Stimulated activated CD4-positive, alpha-beta T cell treated with anti-CD3 and anti-CD28 coated beads, Interleukin-4, amount 100 ng/mL, for 4 hours (primary cell): ENCODE data around the gene MRPS34.
"Not testable (repeated sequence)": the region's sequence is repeated elsewhere in the genome, so short reads cannot be mapped to it uniquely, and the experiment has no call there.

Source experiments
- DNase-seq, 2 experiments: peaks; one replicate each; pipeline ENCODE4 v3.0.0-alpha.2; 2020

The MRPS34 gene

GRCh38 chr16:1772908-1773702 lies at the start of gene MRPS34:
Gene MRPS34, minus strand, starts transcription at chr16:1773134. Its CDS starts 15 bp downstream, at chr16:1773119.
- DNase-seq, result peak; percentile 68 to 78

GRCh38 chr16:1821861-1822611 lies 49.1 kb upstream of the MRPS34 start:
- DNase-seq, result no peak

- DNase-seq, result no peak
Measured at GRCh38 chr16:1820946-1821290, 48.0 kb upstream of the MRPS34 start.

GRCh38 chr16:1820096-1820945 lies 47.4 kb upstream of the MRPS34 start:
- no peak for DNase-seq

GRCh38 chr16:1819611-1820010 lies 46.7 kb upstream of the MRPS34 start:
- no peak for DNase-seq

GRCh38 chr16:1818873-1819525 lies 46.1 kb upstream of the MRPS34 start:
- DNase-seq, result no peak

GRCh38 chr16:1818204-1818872 lies 45.4 kb upstream of the MRPS34 start:
- DNase-seq, result no peak

- DNase-seq, result no peak
Measured at GRCh38 chr16:1817716-1818115, 44.8 kb upstream of the MRPS34 start.

- DNase-seq, result no peak
Measured at GRCh38 chr16:1817276-1817589, 44.3 kb upstream of the MRPS34 start.

- no peak for DNase-seq
Measured at GRCh38 chr16:1816396-1817275, 43.7 kb upstream of the MRPS34 start.

- no peak for DNase-seq
Measured at GRCh38 chr16:1815461-1815860, 42.5 kb upstream of the MRPS34 start.

GRCh38 chr16:1812732-1813163 lies 39.8 kb upstream of the MRPS34 start:
- DNase-seq, result peak; percentile 47 to 56

- no peak for DNase-seq
Measured at GRCh38 chr16:1810536-1810935, 37.6 kb upstream of the MRPS34 start.

GRCh38 chr16:1810106-1810505 lies 37.2 kb upstream of the MRPS34 start:
- DNase-seq, result no peak

- DNase-seq, result no peak
Measured at GRCh38 chr16:1809281-1809801, 36.4 kb upstream of the MRPS34 start.

- no peak for DNase-seq
Measured at GRCh38 chr16:1808691-1809090, 35.8 kb upstream of the MRPS34 start.

GRCh38 chr16:1807626-1808025 lies 34.7 kb upstream of the MRPS34 start:
- DNase-seq, result no peak

GRCh38 chr16:1800701-1801100 lies 27.8 kb upstream of the MRPS34 start:
- DNase-seq, result no peak

GRCh38 chr16:1799263-1799662 lies 26.3 kb upstream of the MRPS34 start:
- not testable (repeated sequence) for DNase-seq

GRCh38 chr16:1794908-1795666 lies 22.2 kb upstream of the MRPS34 start:
- no peak for DNase-seq
